ENCODE measurements around the gene TMEM165.

TMEM165 gene

GRCh38 chr4:55406545-55406944, 10.8 kb downstream of the TMEM165 start:
- no peak for DNase-seq (ENCODE audit: low spot score)

GRCh38 chr4:55407119-55407518, 11.4 kb downstream of the TMEM165 start:
- DNase-seq (ENCODE audit: low spot score) = no peak

GRCh38 chr4:55407764-55408163, 12.0 kb downstream of the TMEM165 start:
- no peak for DNase-seq (ENCODE audit: low spot score)

- no peak for DNase-seq (ENCODE audit: low spot score)
Observed at GRCh38 chr4:55409468-55410171, 13.9 kb downstream of the TMEM165 start.

- no peak for DNase-seq (ENCODE audit: low spot score)
Observed at GRCh38 chr4:55410431-55410830, 14.7 kb downstream of the TMEM165 start.

GRCh38 chr4:55411621-55412020, 15.9 kb downstream of the TMEM165 start:
- DNase-seq (ENCODE audit: low spot score) = no peak

GRCh38 chr4:55416176-55416575, 20.4 kb downstream of the TMEM165 start:
- DNase-seq (ENCODE audit: low spot score) = no peak

- DNase-seq (ENCODE audit: low spot score) = no peak
Observed at GRCh38 chr4:55424791-55425190, 29.0 kb downstream of the TMEM165 start.

GRCh38 chr4:55431710-55432336, 36.1 kb downstream of the TMEM165 start:
- DNase-seq (ENCODE audit: low spot score) = no peak

GRCh38 chr4:55435141-55435841, 39.5 kb downstream of the TMEM165 start:
- no peak for DNase-seq (ENCODE audit: low spot score)

GRCh38 chr4:55437356-55437796, 41.6 kb downstream of the TMEM165 start:
- no peak for DNase-seq (ENCODE audit: low spot score)

- DNase-seq (ENCODE audit: low spot score) = no peak
Observed at GRCh38 chr4:55437823-55438222, 42.1 kb downstream of the TMEM165 start.

- DNase-seq (ENCODE audit: low spot score) = no peak
Observed at GRCh38 chr4:55438314-55438713, 42.6 kb downstream of the TMEM165 start.

- no peak for DNase-seq (ENCODE audit: low spot score)
Observed at GRCh38 chr4:55439023-55439422, 43.3 kb downstream of the TMEM165 start.

- DNase-seq (ENCODE audit: low spot score) = no peak
Observed at GRCh38 chr4:55440786-55441185, 45.0 kb downstream of the TMEM165 start.

- no peak for DNase-seq (ENCODE audit: low spot score)
Observed at GRCh38 chr4:55442541-55442940, 46.8 kb downstream of the TMEM165 start.

- no peak for DNase-seq (ENCODE audit: low spot score)
Observed at GRCh38 chr4:55444827-55445226, 49.1 kb downstream of the TMEM165 start.

- no peak for DNase-seq (ENCODE audit: low spot score)
Observed at GRCh38 chr4:55445921-55446577, 50.3 kb downstream of the TMEM165 start.

GRCh38 chr4:55446578-55446922, 50.8 kb downstream of the TMEM165 start:
- DNase-seq (ENCODE audit: low spot score) = no peak

- DNase-seq (ENCODE audit: low spot score) = no peak
Observed at GRCh38 chr4:55447108-55447708, 51.5 kb downstream of the TMEM165 start.

GRCh38 chr4:55447831-55448230, 52.1 kb downstream of the TMEM165 start:
- no peak for DNase-seq (ENCODE audit: low spot score)

GRCh38 chr4:55450566-55450965, 54.8 kb downstream of the TMEM165 start:
- no peak for DNase-seq (ENCODE audit: low spot score)
